GM13976 (cell line): ENCODE results near the gene UNC5C.

Source experiments
- DNase-seq: peaks from one replicate; pipeline ENCODE4 v3.0.0; 2012; ENCODE audit warnings: low spot score
- CTCF ChIP-seq: IDR thresholded peaks from 2 replicates; pipeline ENCODE4 v1.5.1; 2012; ENCODE audit warnings: borderline replicate concordance, mild to moderate bottlenecking; ENCODE audit not compliant: insufficient read depth; ENCODE audit errors: extremely low read depth, missing control alignments, control extremely low read depth
- in situ Hi-C: fragments of 300-500 bp; cut with MboI; formaldehyde crosslinking; loops from one replicate; pipeline ENCODE4 v1.12.0; 2022; ENCODE audit warnings: low sequenced_read_pairs, mixed read lengths, inconsistent platforms; ENCODE audit not compliant: unreplicated experiment

The UNC5C gene

GRCh38 chr4:95377366-95377900, 171.3 kb downstream of the UNC5C start:
- no peak for TF ChIP-seq CTCF

GRCh38 chr4:95371476-95372224, 177.1 kb downstream of the UNC5C start:
- no peak for TF ChIP-seq CTCF
- DNase-seq, result no peak
- in situ Hi-C loops, result no loop called here

More at GRCh38 chr4:95377366-95377900, 171.3 kb downstream of the UNC5C start:
- in situ Hi-C loops, result no loop called here
- DNase-seq, result no peak

- no peak for DNase-seq
- in situ Hi-C loops, result no loop called here
- TF ChIP-seq CTCF, result no peak
These were observed 180.9 kb downstream of the UNC5C start for GRCh38 chr4:95367824-95368223.

- DNase-seq, result no peak
- TF ChIP-seq CTCF, result no peak
- in situ Hi-C loops, result no loop called here
These were observed 184.8 kb downstream of the UNC5C start for GRCh38 chr4:95363966-95364365.

- TF ChIP-seq CTCF, result no peak
- in situ Hi-C loops, result no loop called here
- no peak for DNase-seq
These were observed 185.2 kb downstream of the UNC5C start for GRCh38 chr4:95363559-95363925.

GRCh38 chr4:95362906-95363558, 185.7 kb downstream of the UNC5C start:
- in situ Hi-C loops, result no loop called here
- DNase-seq, result no peak
- TF ChIP-seq CTCF, result no peak

GRCh38 chr4:95362066-95362465, 186.7 kb downstream of the UNC5C start:
- no peak for TF ChIP-seq CTCF
- DNase-seq, result no peak
- in situ Hi-C loops, result no loop called here
